Neuronal stem cell (in vitro differentiated cells): Measurements from ENCODE around the gene BCL6B. TPM values are rescaled to one million over a fixed set of nuclear protein-coding genes. Genes with fewer than 3 reads are reported as not detected.

Experiments
- DNase-seq: peaks from one replicate; pipeline ENCODE4 v3.0.0-alpha.2; 2013; ENCODE audit warnings: low spot score
- H2AFZ ChIP-seq: one replicate; pipeline ENCODE4 v1.6.1; 2013; ENCODE audit warnings: mild to moderate bottlenecking, low read length, inconsistent platforms
- H2AK5ac ChIP-seq: 2 replicates; pipeline ENCODE4 v1.6.1; 2013; ENCODE audit warnings: low read depth, mild to moderate bottlenecking, inconsistent platforms, low read length, moderate library complexity, mixed read lengths
- H2BK120ac ChIP-seq: 2 replicates; pipeline ENCODE4 v1.6.1; 2013; ENCODE audit warnings: low read depth, mild to moderate bottlenecking, inconsistent platforms, low read length, moderate library complexity, mixed read lengths
- H2BK12ac ChIP-seq: one replicate; pipeline ENCODE4 v1.6.1; 2013; ENCODE audit warnings: low read length, inconsistent platforms
- H2BK15ac ChIP-seq: 2 replicates; pipeline ENCODE4 v1.6.1; 2013; ENCODE audit warnings: mild to moderate bottlenecking, low read length, inconsistent platforms, mixed read lengths
- H2BK5ac ChIP-seq: one replicate; pipeline ENCODE4 v1.6.1; 2013; ENCODE audit warnings: inconsistent platforms, mild to moderate bottlenecking, low read length, moderate library complexity
- H3K14ac ChIP-seq: one replicate; pipeline ENCODE4 v1.6.1; 2013; ENCODE audit warnings: low read length, inconsistent platforms
- H3K18ac ChIP-seq: 2 replicates; pipeline ENCODE4 v1.6.1; 2013; ENCODE audit warnings: low read length, inconsistent platforms
- H3K23ac ChIP-seq: 2 replicates; pipeline ENCODE4 v1.6.1; 2013; ENCODE audit warnings: low read depth, mild to moderate bottlenecking, mixed read lengths, low read length, inconsistent platforms; ENCODE audit not compliant: poor library complexity
- H3K27ac ChIP-seq: replicated peaks from 3 replicates; pipeline ENCODE4 v1.5.1; 2013; ENCODE audit warnings: low read length, inconsistent platforms
- H3K27me3 ChIP-seq, 3 experiments: 2 replicates each; pipeline ENCODE4 v1.6.1; 2013; ENCODE audit warnings: low read length in 3 of 3, mild to moderate bottlenecking in 2 of 3, inconsistent platforms in 1 of 3, low read depth in 1 of 3, mixed read lengths in 1 of 3, moderate library complexity in 1 of 3; ENCODE audit not compliant: control insufficient read depth in 3 of 3, insufficient read depth in 3 of 3
- H3K36me3 ChIP-seq, 2 donors: replicated peaks in 1 of 2; 2 replicates each; pipeline ENCODE4 v1.6.1; 2013; ENCODE audit warnings: low read length in 2 of 2; ENCODE audit not compliant: control insufficient read depth in 2 of 2, insufficient read depth in 2 of 2
- H3K4ac ChIP-seq: 2 replicates; pipeline ENCODE4 v1.6.1; 2013; ENCODE audit warnings: inconsistent platforms, mild to moderate bottlenecking, low read length, moderate library complexity
- H3K4me1 ChIP-seq, 2 donors: 1 replicate in 1 of 2; 2 replicates in 1 of 2; pipeline ENCODE4 v1.6.1; 2013; ENCODE audit warnings: low read length in 2 of 2, low read depth in 1 of 2; ENCODE audit not compliant: control insufficient read depth in 2 of 2, insufficient read depth in 1 of 2
- H3K4me2 ChIP-seq: one replicate; pipeline ENCODE4 v1.6.1; 2013; ENCODE audit warnings: mild to moderate bottlenecking, low read length, inconsistent platforms; ENCODE audit not compliant: insufficient read depth, poor library complexity, severe bottlenecking
- H3K4me3 ChIP-seq, 2 donors: 2 replicates each; pipeline ENCODE4 v1.5.1; 2013; ENCODE audit warnings: low read length in 2 of 2, mild to moderate bottlenecking in 2 of 2, inconsistent platforms in 1 of 2, moderate library complexity in 1 of 2
- H3K79me1 ChIP-seq: one replicate; pipeline ENCODE4 v1.6.1; 2013; ENCODE audit warnings: low read depth, mild to moderate bottlenecking, inconsistent platforms, low read length, moderate library complexity
- H3K9ac ChIP-seq: one replicate; pipeline ENCODE4 v1.6.1; 2013; ENCODE audit warnings: mild to moderate bottlenecking, low read depth, low read length, inconsistent platforms; ENCODE audit not compliant: poor library complexity
- H3K9me3 ChIP-seq, 2 donors: replicated peaks in 1 of 2; 2 replicates each; pipeline versions ENCODE3 to v1.6.1; 2013; ENCODE audit warnings: low read length in 2 of 2, mild to moderate bottlenecking in 2 of 2, inconsistent platforms in 1 of 2, low read depth in 1 of 2, mixed read lengths in 1 of 2, moderate library complexity in 1 of 2; ENCODE audit not compliant: control insufficient read depth in 2 of 2, insufficient read depth in 1 of 2
- H4K8ac ChIP-seq: one replicate; pipeline ENCODE4 v1.6.1; 2013; ENCODE audit warnings: low read depth, mild to moderate bottlenecking, inconsistent platforms, low read length, moderate library complexity
- H4K91ac ChIP-seq: one replicate; pipeline ENCODE4 v1.6.1; 2013; ENCODE audit warnings: low read length, low read depth, mild to moderate bottlenecking, inconsistent platforms; ENCODE audit not compliant: poor library complexity
- WGBS, 2 donors: extraction: QIAGEN DNeasy Blood & Tissue Kit; methylation state at CpG; one replicate each; pipeline ENCODE4 v1.1.7; 2013; ENCODE audit warnings: missing lambda C conversion rate in 2 of 2, mixed read lengths in 1 of 2; ENCODE audit not compliant: insufficient read length in 2 of 2, insufficient replicate concordance in 1 of 2; ENCODE audit errors: extremely low coverage in 2 of 2; 5-methylcytosine and 5-hydroxymethylcytosine counted together
- small RNA-seq: library from polyadenylated mRNA; stranded (forward); fragments of <200 nt; extraction: miRNeasy Mini kit (QIAGEN cat#:217004); gene quantifications from one replicate; pipeline ENCODE3, GENCODE V24; 2013; ENCODE audit not compliant: insufficient read depth

Gene BCL6B

DNA sequence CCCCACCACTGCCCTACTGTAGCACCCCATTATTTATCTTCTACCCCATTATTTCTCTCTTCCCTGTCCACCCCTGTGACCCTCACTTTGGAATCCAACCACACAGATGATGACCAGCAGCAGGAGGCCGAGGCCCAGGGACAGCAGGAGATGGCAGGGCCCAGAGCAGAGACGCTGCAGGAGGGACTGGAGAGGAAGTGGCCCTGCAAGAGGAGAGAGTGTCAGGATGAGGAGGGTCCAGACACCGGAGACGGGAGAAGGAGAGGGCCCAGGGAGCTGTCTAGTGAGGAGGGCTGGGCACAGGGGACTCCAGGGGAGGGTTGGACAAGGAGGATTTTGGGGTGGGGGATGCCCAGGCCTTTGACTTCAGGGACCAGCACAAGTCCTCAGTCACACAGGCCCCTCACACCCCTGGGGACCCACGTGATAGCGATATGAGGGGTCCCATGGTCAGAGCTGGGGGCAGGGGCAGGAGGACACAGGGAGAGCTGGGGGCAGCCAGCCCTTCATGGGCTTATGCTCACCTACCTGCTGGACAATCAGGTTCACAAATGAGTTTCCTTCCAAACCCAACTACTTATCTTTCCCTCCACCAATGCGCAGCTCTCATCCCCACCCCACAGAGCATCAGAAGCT is 55.2 kb downstream of the BCL6B start:
- H3K36me3 ChIP-seq = no peaks in the 10 kb centered on the region
- no peak overlapping the region for H2BK15ac ChIP-seq
- H2AFZ ChIP-seq = no peak overlapping the region
- H3K4me3 ChIP-seq = no peak overlapping the region
- WGBS, 2 donors = no CpG with 5 or more reads among the region's 7 CpGs
- H3K4me1 ChIP-seq = no peaks in the 10 kb centered on the region
- no peak overlapping the region for H3K27ac ChIP-seq
- no peak overlapping the region for H2AK5ac ChIP-seq
- no peak overlapping the region for H2BK5ac ChIP-seq
- H4K91ac ChIP-seq = no peak overlapping the region
- no peak overlapping the region for H3K4me2 ChIP-seq
- no peaks in the 10 kb centered on the region for H3K79me1 ChIP-seq
- no peak overlapping the region for H3K9ac ChIP-seq
- H3K23ac ChIP-seq = no peak overlapping the region
- H3K18ac ChIP-seq = no peak overlapping the region
- DNase-seq = no peak
- H3K27me3 ChIP-seq = peaks cover 0 to 13% (median 0%) of the 10 kb centered on the region in 3 experiments
- H2BK120ac ChIP-seq = no peak overlapping the region
- no peak overlapping the region for H2BK12ac ChIP-seq
- no peaks in the 10 kb centered on the region for H3K9me3 ChIP-seq
- no peak overlapping the region for H4K8ac ChIP-seq
- no peak overlapping the region for H3K14ac ChIP-seq
- H3K4ac ChIP-seq = no peak overlapping the region

DNA sequence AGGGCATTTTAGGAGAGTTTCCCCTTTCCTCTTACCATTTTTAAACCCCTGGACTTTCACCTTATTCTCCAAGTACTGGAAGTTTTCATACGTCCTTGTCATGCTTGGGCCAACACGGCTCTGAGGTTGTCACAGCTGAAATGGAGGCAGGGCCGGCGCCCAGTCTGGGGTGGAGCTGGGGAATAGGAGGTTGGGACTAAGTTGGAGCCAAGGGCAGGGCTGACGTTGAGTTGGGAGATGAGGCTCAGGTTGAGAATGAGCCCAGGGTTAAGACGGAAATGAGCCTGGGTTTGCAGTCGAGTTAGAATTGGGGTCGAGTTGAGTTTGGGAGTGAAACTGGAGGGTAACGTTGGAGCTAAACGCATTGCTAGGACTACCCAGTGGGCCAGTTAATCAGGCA is 55.9 kb downstream of the BCL6B start:
- Histone ChIP-seq H3K18ac (no peak overlapping the region), H3K4me2 (no peak overlapping the region), H2BK5ac (no peak overlapping the region), H3K4me3 (no peak overlapping the region), H2BK15ac (no peak overlapping the region), H3K9ac (peak overlapping the region; percentile 0), H3K4me1 (no peaks in the 10 kb centered on the region), H2BK12ac (no peak overlapping the region), H2AFZ (no peak overlapping the region), H3K36me3 (no peaks in the 10 kb centered on the region), H3K23ac (no peak overlapping the region), H3K27ac (no peak overlapping the region), H3K79me1 (no peaks in the 10 kb centered on the region), H2BK120ac (no peak overlapping the region), H3K27me3 (peaks cover 0 to 13% (median 0%) of the 10 kb centered on the region in 3 experiments), H3K14ac (no peak overlapping the region), H4K8ac (no peak overlapping the region), H3K9me3 (no peaks in the 10 kb centered on the region), H2AK5ac (no peak overlapping the region), H3K4ac (no peak overlapping the region), H4K91ac (no peak overlapping the region)
- no peak for DNase-seq
- no CpG with 5 or more reads among the region's 10 CpGs for WGBS, 2 donors

Small RNA genes within 50 kb of the gene (small RNA-seq; reads per million reads assigned to genes)
- gene AC120057.1 = not detected
